Esophagus (tissue), 2 donors: ENCODE results near the gene ADAMTS9. TPM values are rescaled to one million over a fixed set of nuclear protein-coding genes. Genes with fewer than 3 reads are reported as not detected.

ENCODE experiments used
- H3K27ac ChIP-seq, 2 donors: one replicate each; pipeline ENCODE4 v1.5.1; 2013; ENCODE audit warnings: low read depth in 2 of 2, mild to moderate bottlenecking in 2 of 2, inconsistent platforms in 1 of 2, low read length in 1 of 2, moderate library complexity in 1 of 2
- H3K27me3 ChIP-seq, 2 donors: one replicate each; pipeline ENCODE4 v1.6.1; 2013; ENCODE audit warnings: low read length in 2 of 2, control low read depth in 1 of 2, mild to moderate bottlenecking in 1 of 2; ENCODE audit not compliant: insufficient read depth in 2 of 2, control insufficient read depth in 1 of 2
- H3K36me3 ChIP-seq, 2 donors: one replicate each; pipeline ENCODE4 v1.6.1; 2013; ENCODE audit warnings: low read length in 1 of 2; ENCODE audit not compliant: control insufficient read depth in 2 of 2, insufficient read depth in 2 of 2
- H3K4me1 ChIP-seq, 2 donors: one replicate each; pipeline ENCODE4 v1.6.1; 2013; ENCODE audit warnings: low read length in 1 of 2; ENCODE audit not compliant: control insufficient read depth in 2 of 2, insufficient read depth in 2 of 2
- H3K4me3 ChIP-seq, 2 donors: one replicate each; pipeline ENCODE4 v1.5.1; 2013; ENCODE audit warnings: low read length in 2 of 2, mild to moderate bottlenecking in 2 of 2, low read depth in 1 of 2, moderate library complexity in 1 of 2
- H3K9me3 ChIP-seq, 2 donors: one replicate each; pipeline ENCODE4 v1.6.1; 2013; ENCODE audit warnings: mild to moderate bottlenecking in 2 of 2, low read depth in 1 of 2, low read length in 1 of 2, moderate library complexity in 1 of 2; ENCODE audit not compliant: control insufficient read depth in 2 of 2, insufficient read depth in 1 of 2
- WGBS, 2 donors: extraction: QIAGEN DNeasy Blood & Tissue Kit; methylation state at CpG; one replicate each; pipeline ENCODE4 v1.1.7; 2013; 5-methylcytosine and 5-hydroxymethylcytosine counted together
- polyA plus RNA-seq, 2 donors: library from polyadenylated mRNA; stranded (reverse); fragments of 200-250 nt; gene quantifications; one replicate each; pipeline ENCODE4 v1.2.3, GENCODE V29; 2013
- donor health status: healthy with polysubstance abuse.
- donor health status: Bipolar disorder and iron deficiency.

The ADAMTS9 gene
- polyA plus RNA-seq, 2 donors: 3.1 to 3.3 TPM

- Histone ChIP-seq H3K36me3 (no peaks in the 10 kb centered on the region), H3K27me3 (no peaks in the 10 kb centered on the region), H3K4me3 (no peak overlapping the region), H3K4me1 (no peaks in the 10 kb centered on the region), H3K27ac (peak overlapping the region; percentile 25 to 56), H3K9me3 (no peaks in the 10 kb centered on the region)
- 61 to 68% methylated on average over 11 of the region's 11 CpGs for WGBS, 2 donors
Observed at GRCh38 chr3:64612916-64613526, 74.8 kb downstream of the ADAMTS9 start.

GRCh38 chr3:64612082-64612860, 75.5 kb downstream of the ADAMTS9 start:
- 65 to 69% methylated on average over 4 of the region's 4 CpGs for WGBS, 2 donors
- H3K4me3 ChIP-seq: no peak overlapping the region
- no peak overlapping the region for H3K27ac ChIP-seq
- H3K36me3 ChIP-seq: no peaks in the 10 kb centered on the region
- H3K27me3 ChIP-seq: no peaks in the 10 kb centered on the region
- H3K9me3 ChIP-seq: no peaks in the 10 kb centered on the region
- no peaks in the 10 kb centered on the region for H3K4me1 ChIP-seq

- H3K36me3 ChIP-seq: no peaks in the 10 kb centered on the region
- H3K27me3 ChIP-seq: no peaks in the 10 kb centered on the region
- H3K9me3 ChIP-seq: no peaks in the 10 kb centered on the region
- WGBS, 2 donors: 81 to 84% methylated on average over 2 of the region's 2 CpGs
- no peak overlapping the region for H3K27ac ChIP-seq
- no peaks in the 10 kb centered on the region for H3K4me1 ChIP-seq
- H3K4me3 ChIP-seq: no peak overlapping the region
Observed at GRCh38 chr3:64608741-64609140, 79.1 kb downstream of the ADAMTS9 start.

GRCh38 chr3:64607032-64607551, 80.7 kb downstream of the ADAMTS9 start:
- H3K27ac ChIP-seq: no peak overlapping the region
- no peaks in the 10 kb centered on the region for H3K36me3 ChIP-seq
- H3K4me1 ChIP-seq: no peaks in the 10 kb centered on the region
- H3K4me3 ChIP-seq: no peak overlapping the region
- WGBS, 2 donors: 92 to 94% methylated on average over 2 of the region's 2 CpGs
- no peaks in the 10 kb centered on the region for H3K9me3 ChIP-seq
- no peaks in the 10 kb centered on the region for H3K27me3 ChIP-seq

- H3K9me3 ChIP-seq: no peaks in the 10 kb centered on the region
- H3K4me1 ChIP-seq: no peaks in the 10 kb centered on the region
Observed at GRCh38 chr3:64604313-64604712, 83.5 kb downstream of the ADAMTS9 start.

GRCh38 chr3:64601824-64602223, 86.0 kb downstream of the ADAMTS9 start:
- Histone ChIP-seq H3K27ac (no peak overlapping the region), H3K4me1 (no peaks in the 10 kb centered on the region), H3K36me3 (no peaks in the 10 kb centered on the region), H3K4me3 (no peak overlapping the region), H3K27me3 (no peaks in the 10 kb centered on the region), H3K9me3 (no peaks in the 10 kb centered on the region)
- WGBS, 2 donors: 97 to 98% methylated on average over 9 of the region's 9 CpGs

More at GRCh38 chr3:64604313-64604712, 83.5 kb downstream of the ADAMTS9 start:
- Histone ChIP-seq H3K27ac (no peak overlapping the region), H3K36me3 (no peaks in the 10 kb centered on the region), H3K4me3 (no peak overlapping the region), H3K27me3 (no peaks in the 10 kb centered on the region)
- WGBS, 2 donors: 79 to 84% methylated on average over 3 of the region's 3 CpGs

- no peaks in the 10 kb centered on the region for H3K4me1 ChIP-seq
- H3K4me3 ChIP-seq: no peak overlapping the region
- H3K9me3 ChIP-seq: no peaks in the 10 kb centered on the region
- WGBS, 2 donors: 76 to 77% methylated on average over 9 of the region's 9 CpGs
- no peak overlapping the region for H3K27ac ChIP-seq
- H3K36me3 ChIP-seq: no peaks in the 10 kb centered on the region
- H3K27me3 ChIP-seq: no peaks in the 10 kb centered on the region
Observed at GRCh38 chr3:64600246-64600950, 87.4 kb downstream of the ADAMTS9 start.

GRCh38 chr3:64599651-64600050, 88.1 kb downstream of the ADAMTS9 start:
- no peak overlapping the region for H3K27ac ChIP-seq
- H3K4me3 ChIP-seq: no peak overlapping the region
- H3K4me1 ChIP-seq: no peaks in the 10 kb centered on the region
- no peaks in the 10 kb centered on the region for H3K36me3 ChIP-seq
- no peaks in the 10 kb centered on the region for H3K9me3 ChIP-seq
- H3K27me3 ChIP-seq: no peaks in the 10 kb centered on the region
- 76 to 85% methylated on average over 2 of the region's 2 CpGs for WGBS, 2 donors

- H3K9me3 ChIP-seq: no peaks in the 10 kb centered on the region
- no peak overlapping the region for H3K4me3 ChIP-seq
- H3K36me3 ChIP-seq: no peaks in the 10 kb centered on the region
- no peaks in the 10 kb centered on the region for H3K4me1 ChIP-seq
- H3K27me3 ChIP-seq: no peaks in the 10 kb centered on the region
- WGBS, 2 donors: 30 to 49% methylated on average over 5 of the region's 5 CpGs
- H3K27ac ChIP-seq: no peak overlapping the region
Observed at GRCh38 chr3:64595253-64595694, 92.5 kb downstream of the ADAMTS9 start.
